Measurements from ENCODE around the gene LGALS3BP.
"Not testable (repeated sequence)": the region's sequence is repeated elsewhere in the genome, so short reads cannot be mapped to it uniquely, and the experiment has no call there.

Gene LGALS3BP, protein sequence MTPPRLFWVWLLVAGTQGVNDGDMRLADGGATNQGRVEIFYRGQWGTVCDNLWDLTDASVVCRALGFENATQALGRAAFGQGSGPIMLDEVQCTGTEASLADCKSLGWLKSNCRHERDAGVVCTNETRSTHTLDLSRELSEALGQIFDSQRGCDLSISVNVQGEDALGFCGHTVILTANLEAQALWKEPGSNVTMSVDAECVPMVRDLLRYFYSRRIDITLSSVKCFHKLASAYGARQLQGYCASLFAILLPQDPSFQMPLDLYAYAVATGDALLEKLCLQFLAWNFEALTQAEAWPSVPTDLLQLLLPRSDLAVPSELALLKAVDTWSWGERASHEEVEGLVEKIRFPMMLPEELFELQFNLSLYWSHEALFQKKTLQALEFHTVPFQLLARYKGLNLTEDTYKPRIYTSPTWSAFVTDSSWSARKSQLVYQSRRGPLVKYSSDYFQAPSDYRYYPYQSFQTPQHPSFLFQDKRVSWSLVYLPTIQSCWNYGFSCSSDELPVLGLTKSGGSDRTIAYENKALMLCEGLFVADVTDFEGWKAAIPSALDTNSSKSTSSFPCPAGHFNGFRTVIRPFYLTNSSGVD

DNA sequence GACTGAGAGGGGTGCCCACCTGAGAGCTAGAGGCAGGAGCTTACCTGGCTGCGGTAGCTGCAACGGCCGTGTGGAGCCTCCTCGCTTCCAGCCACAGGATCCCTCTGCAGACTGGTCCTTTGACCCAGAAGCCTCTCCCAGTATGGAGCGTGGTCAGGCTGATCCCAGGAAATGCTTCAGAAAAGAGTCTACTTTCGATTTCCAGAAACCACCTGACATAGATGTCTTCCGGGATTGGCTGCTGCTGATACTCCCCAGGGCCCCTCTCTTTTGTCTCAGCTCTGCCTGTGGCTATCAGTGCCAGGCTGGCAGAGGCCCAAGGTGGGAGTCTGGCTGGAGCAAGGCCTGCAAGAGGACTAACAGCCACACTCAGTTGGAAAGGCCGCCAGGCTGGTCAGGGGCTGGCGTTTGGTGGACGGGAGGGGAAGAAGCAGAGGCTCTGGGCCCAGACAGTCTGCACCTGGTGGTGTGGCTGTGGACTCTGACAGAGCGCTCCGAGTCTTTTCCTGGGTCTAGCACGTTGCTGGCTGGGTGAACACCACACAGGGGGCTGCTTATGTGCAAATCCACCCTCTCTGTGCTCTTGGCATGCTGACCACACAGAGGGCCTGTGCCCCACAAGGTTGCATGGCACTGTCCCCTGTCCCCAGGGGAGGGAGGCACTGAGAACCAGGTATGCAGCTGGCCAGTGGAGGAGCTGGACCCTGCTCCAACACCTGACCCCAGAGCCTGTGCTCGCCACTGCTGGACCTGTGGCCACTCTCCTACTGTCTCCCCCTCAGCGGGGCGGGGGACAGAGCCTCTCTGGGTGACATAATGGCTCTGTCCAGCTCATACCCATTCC, at the start of gene LGALS3BP:
TSS of gene LGALS3BP (minus strand) at position 144 of the 844 bp plus-strand sequence. CDS start 2,732 bp downstream, outside the sequence.
- no peak for DNase-seq (ENCODE audit: low spot score)

DNA sequence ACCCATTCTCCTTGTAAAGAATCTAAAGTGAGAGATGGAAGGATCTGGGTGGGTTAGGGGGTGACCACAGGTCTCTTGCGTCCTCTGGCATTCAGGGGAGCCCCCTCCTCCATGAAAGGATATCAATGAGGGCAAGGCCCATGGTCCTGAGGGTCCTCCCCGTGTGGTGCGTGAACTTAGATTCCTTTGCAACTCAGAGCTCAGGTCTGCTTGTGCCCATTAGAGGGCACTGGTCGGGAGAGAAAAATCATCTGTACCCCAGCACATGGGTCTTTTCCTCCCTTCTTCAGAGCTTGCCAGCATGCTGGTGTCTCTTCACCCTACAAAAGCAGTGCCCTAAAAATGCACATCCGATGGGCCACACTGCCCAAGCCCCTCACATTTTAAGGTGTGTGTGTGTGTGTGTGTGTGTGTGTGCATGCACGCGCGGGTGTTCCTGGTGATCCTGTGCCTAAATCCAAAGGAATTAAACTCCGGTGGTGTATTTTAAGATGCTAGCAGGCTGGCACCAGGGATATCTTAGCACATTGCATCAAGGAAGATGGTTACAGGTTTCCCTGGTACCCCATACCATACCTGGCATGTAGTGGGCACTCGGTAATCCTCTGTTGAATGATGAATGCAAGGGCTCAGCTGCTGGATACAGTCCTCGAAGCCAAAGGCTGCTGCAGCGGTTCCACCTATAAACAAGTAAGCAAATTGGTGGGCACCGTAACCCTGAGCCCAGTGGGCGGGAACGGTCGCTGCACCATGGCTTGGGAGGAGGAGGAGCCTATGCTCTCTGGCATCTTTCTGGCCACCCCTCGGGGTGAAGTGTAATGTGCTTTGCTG, 49.0 kb upstream of the LGALS3BP start:
- DNase-seq (ENCODE audit: low spot score) = no peak

DNA sequence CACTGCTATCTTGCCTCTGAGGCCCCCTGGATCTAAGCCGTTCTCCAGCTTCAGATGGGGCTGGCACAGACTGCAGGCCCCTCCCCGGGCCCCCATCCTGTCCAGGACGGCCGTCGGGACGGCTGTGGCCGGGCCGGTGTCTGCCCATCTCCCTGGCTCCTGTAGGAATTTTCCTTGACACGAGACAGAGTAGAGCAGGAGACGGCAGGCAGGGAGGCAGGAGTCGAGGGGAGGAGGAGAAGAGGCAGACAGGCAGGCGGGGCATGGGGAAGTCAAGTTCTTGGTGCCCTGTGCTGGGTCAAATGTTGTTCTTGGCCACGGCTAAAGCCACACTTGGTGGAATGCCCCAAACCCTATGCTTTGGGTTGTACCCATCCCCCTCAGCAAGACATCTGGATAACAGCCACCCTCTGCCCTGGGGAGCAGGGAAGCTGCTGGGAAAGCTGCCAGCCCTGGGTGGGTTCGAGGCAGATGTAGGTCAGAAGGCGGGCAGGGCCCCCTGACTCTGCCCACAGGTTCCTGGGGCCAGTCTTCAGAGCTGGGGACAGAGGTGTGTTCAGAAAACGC, 48.3 kb upstream of the LGALS3BP start:
- no peak for DNase-seq (ENCODE audit: low spot score)

DNA sequence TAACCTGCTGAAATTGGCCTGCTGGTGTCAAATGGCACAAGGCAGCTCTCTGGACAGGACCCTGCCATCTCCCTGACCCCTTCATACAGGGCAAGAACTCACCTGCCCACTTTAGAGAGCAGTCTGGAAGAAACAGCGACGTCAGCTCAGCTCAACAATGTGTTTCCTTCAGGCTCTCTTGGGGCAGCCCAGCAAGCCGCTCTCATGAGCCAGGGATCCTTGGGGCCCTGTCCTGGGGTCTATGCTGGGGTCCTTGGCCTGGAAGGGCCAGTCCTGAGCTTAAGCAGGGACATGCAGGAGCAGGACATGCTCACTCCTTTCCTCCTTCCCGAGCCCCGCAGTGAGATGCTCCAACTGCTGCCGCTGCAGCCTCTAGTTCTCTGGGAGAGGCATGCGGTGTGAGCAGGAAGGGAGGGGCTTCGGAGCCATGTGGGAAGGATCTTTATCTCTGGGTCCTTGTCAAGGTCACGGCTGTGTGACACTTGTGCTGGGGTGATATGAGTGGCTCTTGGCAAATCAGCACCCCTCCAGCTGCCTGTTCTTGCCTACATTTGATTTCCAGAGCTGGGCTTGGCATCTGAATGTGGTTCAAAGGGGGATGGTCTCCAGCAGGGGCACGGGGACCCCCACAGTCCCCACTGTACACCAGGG, 47.7 kb upstream of the LGALS3BP start:
- DNase-seq (ENCODE audit: low spot score) = no peak

- peak; percentile 56 for DNase-seq (ENCODE audit: low spot score)
Measured at GRCh38 chr17:79026376-79027273, 46.9 kb upstream of the LGALS3BP start.

- no peak for DNase-seq (ENCODE audit: low spot score)
Measured at GRCh38 chr17:79024901-79025737, 45.4 kb upstream of the LGALS3BP start.

DNA sequence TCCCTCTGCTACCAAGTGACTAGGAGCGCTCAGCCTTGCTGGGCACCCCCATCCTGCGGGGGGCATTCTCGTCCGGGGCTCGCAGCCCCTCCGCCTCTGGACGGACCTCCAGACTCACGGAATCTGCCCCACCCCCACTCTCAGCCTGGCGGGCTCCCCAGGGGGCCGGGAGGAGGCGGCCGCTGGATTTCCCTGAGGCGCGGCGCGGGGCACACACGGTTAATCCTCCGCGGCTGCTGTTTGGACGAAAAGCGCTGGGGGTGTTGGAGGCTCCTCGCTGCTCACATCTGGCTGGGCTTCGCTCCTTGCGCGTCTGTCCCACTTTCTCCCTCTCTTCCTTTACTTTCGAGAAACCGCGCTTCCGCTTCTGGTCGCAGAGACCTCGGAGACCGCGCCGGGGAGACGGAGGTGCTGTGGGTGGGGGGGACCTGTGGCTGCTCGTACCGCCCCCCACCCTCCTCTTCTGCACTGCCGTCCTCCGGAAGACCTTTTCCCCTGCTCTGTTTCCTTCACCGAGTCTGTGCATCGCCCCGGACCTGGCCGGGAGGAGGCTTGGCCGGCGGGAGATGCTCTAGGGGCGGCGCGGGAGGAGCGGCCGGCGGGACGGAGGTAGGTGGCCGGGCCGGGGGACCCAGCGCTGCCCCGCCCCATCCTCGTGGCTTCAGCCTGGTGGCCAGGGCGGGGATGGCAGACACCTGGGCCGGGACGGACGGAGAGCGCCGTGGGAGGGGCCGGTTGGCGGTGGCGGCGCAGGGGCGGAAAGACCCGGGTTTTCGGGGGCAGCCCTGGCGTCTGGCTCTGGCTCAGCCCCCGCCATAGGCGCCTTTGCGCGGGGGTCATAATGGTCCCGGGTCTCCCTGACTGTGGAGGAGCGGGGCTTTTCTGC, 44.4 kb upstream of the LGALS3BP start, which contains the start of gene C1QTNF1:
TSS of gene C1QTNF1 (plus strand) at position 284 of the 886 bp plus-strand sequence. CDS start 19,800 bp downstream, outside the sequence.
- DNase-seq (ENCODE audit: low spot score) = peak; percentile 45

GRCh38 chr17:79023180-79023705, 43.5 kb upstream of the LGALS3BP start:
- DNase-seq (ENCODE audit: low spot score) = peak; percentile 29

- DNase-seq (ENCODE audit: low spot score) = no peak
Measured at GRCh38 chr17:79022507-79022991, 42.8 kb upstream of the LGALS3BP start.

DNA sequence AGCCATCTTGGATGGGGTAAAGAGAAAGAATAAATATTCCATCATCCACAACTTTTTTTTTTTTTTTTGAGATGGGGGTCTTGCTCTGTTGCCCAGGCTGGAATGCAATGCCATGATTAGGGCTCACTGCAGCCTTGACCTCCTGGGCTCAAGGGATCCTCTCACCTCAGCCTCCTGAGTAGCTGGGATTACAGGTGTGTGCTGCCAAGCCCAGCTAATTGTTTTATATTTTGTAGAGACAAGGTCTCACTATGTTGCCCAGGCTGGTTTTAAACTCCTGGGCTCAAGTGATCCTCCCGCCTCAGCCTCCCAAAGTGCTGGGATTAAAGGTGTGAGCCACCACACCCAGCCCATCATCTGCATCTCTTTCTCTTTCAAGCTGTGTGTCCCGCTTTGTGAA, 42.2 kb upstream of the LGALS3BP start:
- not testable (repeated sequence) for DNase-seq (ENCODE audit: low spot score)

DNA sequence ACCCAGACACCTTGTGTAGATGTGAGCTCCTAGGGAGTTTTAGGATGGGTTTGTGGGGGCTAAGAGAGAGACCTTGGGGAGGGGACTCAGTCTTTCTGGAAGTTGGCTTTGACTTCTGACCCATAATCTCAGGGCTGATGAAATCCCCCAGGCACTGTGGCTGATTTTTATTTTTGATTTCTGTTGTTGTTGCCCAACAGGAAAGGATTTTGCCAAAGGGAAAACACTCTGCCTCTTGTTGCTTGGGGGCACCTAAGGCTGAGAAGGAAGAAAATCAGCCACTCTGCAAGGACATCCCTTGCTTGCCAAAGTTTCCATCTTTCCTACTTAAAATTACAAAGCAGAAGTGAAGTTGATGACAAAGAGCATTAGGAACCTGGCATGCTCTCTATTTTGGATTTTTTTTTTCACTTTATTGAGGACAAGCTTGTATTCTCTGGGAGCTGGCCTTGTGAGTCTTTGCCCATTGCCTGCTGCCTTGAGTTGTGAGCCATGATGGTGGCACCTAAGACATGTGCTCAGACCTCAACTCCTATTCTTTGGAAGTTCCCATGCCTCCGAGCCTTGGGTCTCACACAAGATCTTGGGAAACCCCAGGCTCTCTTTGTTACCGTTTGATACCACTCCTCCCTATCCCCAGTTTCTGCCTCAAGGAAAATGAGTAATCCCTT, 41.0 kb upstream of the LGALS3BP start:
- no peak for DNase-seq (ENCODE audit: low spot score)

GRCh38 chr17:79019632-79020584, 40.2 kb upstream of the LGALS3BP start:
- peak; percentile 82 for DNase-seq (ENCODE audit: low spot score)

DNA sequence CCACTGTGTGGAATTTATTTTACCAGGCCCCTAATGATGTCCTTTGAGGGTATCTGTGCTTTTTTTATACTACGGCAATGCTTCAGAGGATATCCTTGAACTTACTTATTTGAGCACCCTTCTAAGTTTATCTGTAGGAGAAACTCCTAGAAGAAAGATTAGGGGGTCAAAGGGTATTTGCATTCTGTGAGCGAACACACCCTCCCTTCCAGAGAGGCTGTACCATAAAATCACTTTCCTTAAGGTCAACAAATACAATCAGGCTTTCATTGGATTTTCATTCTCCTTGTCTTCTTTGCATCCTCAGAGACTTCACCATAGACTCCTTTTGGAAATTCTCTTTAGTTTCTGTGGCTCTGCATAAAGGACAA, 39.5 kb upstream of the LGALS3BP start:
- no peak for DNase-seq (ENCODE audit: low spot score)

- no peak for DNase-seq (ENCODE audit: low spot score)
Measured at GRCh38 chr17:79018370-79018695, 38.6 kb upstream of the LGALS3BP start.

GRCh38 chr17:79017546-79018369, 38.0 kb upstream of the LGALS3BP start:
- DNase-seq (ENCODE audit: low spot score) = no peak

Data from RKO (cell line).